Loucy (cell line): ENCODE data around the gene CLK2.

Source experiments
- CTCF ChIP-seq: fragments of 200-600 bp; sonication (generic); conservative IDR thresholded peaks from 2 replicates; pipeline ENCODE4 v1.5.1; 2014; ENCODE audit warnings: mild to moderate bottlenecking, antibody characterized with exemption, low read length
- EZH2phosphoT487 ChIP-seq: fragments of 200-600 bp; IDR thresholded peaks from 2 replicates; pipeline ENCODE4 v1.6.1; 2018; ENCODE audit warnings: antibody characterized with exemption, mild to moderate bottlenecking, moderate library complexity, borderline replicate concordance

GRCh38 chr1:155272466-155273342, 600 bp downstream of the CLK2 start:
- TF ChIP-seq CTCF (no peak), EZH2phosphoT487 (no peak)
